ENCODE data around the gene GDF7.
A peak's percentile ranks its signal among the peaks of the same experiment; 100 is the strongest.

DNA sequence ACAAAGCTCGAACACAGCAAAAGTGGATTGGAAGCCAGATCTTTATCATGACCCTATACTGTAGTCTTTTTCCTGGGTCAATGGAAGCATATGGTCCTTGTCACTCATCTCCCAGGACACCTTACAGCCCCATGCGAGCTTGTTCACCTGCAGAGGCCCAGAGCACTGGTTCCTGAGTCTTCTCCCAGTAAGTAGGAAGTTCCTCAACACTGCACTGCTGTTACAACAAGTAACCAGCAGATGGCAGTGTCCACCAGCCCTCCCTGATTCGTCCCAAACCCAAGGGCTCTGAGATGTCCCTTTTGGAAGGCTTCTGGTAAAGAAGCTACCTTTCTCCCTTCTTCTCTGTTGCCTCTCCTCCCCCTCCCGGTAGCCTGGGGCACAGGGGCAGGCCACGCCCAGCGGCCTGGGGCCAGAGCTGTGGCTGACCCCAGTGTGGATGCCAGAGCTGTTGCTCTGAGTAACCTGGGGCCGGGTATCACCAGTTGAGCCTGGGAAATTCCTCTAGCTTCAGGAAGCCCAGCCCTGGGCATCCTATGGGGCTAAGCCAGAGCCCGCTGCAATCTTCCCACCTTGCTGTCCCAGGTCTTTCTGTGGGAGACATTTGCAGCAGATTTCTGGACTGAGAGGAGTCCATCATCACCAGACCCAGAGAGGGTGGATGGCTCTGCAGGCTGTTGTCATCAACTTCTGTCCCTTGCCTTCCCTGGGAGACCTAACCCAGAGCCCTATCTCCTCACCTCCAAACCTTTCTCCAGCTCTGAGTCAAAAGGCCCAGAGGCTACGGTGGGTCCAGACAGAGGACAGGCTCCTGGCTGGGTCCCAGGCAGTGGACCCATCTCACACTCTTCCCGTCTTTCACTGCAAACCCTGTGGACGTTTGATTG is 5.3 kb upstream of the GDF7 start:
- TF ChIP-seq, protein P1, sequence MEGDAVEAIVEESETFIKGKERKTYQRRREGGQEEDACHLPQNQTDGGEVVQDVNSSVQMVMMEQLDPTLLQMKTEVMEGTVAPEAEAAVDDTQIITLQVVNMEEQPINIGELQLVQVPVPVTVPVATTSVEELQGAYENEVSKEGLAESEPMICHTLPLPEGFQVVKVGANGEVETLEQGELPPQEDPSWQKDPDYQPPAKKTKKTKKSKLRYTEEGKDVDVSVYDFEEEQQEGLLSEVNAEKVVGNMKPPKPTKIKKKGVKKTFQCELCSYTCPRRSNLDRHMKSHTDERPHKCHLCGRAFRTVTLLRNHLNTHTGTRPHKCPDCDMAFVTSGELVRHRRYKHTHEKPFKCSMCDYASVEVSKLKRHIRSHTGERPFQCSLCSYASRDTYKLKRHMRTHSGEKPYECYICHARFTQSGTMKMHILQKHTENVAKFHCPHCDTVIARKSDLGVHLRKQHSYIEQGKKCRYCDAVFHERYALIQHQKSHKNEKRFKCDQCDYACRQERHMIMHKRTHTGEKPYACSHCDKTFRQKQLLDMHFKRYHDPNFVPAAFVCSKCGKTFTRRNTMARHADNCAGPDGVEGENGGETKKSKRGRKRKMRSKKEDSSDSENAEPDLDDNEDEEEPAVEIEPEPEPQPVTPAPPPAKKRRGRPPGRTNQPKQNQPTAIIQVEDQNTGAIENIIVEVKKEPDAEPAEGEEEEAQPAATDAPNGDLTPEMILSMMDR (IDR thresholded peaks at IDR 0.05): peak; percentile 65 to 91 (median 89)
- TF ChIP-seq POLR2A (IDR thresholded peaks at IDR 0.05) (no peak), POLR2AphosphoS5 (IDR thresholded peaks at IDR 0.05) (no peak)
